Liver (tissue), 9 donors: ENCODE results near the gene STK32C. TPM values are rescaled to one million over a fixed set of nuclear protein-coding genes. Genes with fewer than 3 reads are reported as not detected.

Source experiments
- DNase-seq: peaks from one replicate; pipeline ENCODE4 v3.0.0-alpha.2; 2017; ENCODE audit warnings: low spot score
- H3K27ac ChIP-seq, 2 donors: one replicate each; pipeline ENCODE4 v1.7.0; 2013; ENCODE audit warnings: inconsistent platforms in 2 of 2, low read length in 2 of 2, control low read depth in 1 of 2, low read depth in 1 of 2, mild to moderate bottlenecking in 1 of 2
- H3K27me3 ChIP-seq, 4 donors: one replicate each; pipeline versions ENCODE4 v1.6.1 to v1.7.0; 2013; ENCODE audit warnings: low read length in 3 of 4, inconsistent platforms in 1 of 4, mild to moderate bottlenecking in 1 of 4, moderate library complexity in 1 of 4; ENCODE audit not compliant: control insufficient read depth in 4 of 4, insufficient read depth in 4 of 4
- H3K36me3 ChIP-seq, 4 donors: one replicate each; pipeline versions ENCODE4 v1.6.1 to v1.7.0; 2013; ENCODE audit warnings: low read length in 3 of 4, mild to moderate bottlenecking in 3 of 4, low read depth in 1 of 4, moderate library complexity in 1 of 4; ENCODE audit not compliant: control insufficient read depth in 4 of 4, insufficient read depth in 3 of 4
- H3K4me1 ChIP-seq, 4 donors: one replicate each; pipeline versions ENCODE4 v1.6.1 to v1.7.0; 2013; ENCODE audit warnings: low read length in 3 of 4, mild to moderate bottlenecking in 3 of 4, moderate library complexity in 1 of 4; ENCODE audit not compliant: control insufficient read depth in 4 of 4, insufficient read depth in 4 of 4
- H3K4me3 ChIP-seq, 3 donors: one replicate each; pipeline versions ENCODE4 v1.6.1 to v1.7.0; 2013; ENCODE audit warnings: low read length in 3 of 3, control low read depth in 1 of 3, low read depth in 1 of 3, mild to moderate bottlenecking in 1 of 3
- H3K9ac ChIP-seq, 2 donors: one replicate each; pipeline ENCODE4 v1.7.0; 2013; ENCODE audit warnings: low read length in 2 of 2, mild to moderate bottlenecking in 2 of 2, moderate library complexity in 2 of 2, control low read depth in 1 of 2, low read depth in 1 of 2
- H3K9me3 ChIP-seq, 4 donors: one replicate each; pipeline versions ENCODE4 v1.6.1 to v1.7.0; 2013; ENCODE audit warnings: low read length in 3 of 4; ENCODE audit not compliant: control insufficient read depth in 4 of 4
- EGR1 ChIP-seq, 2 donors: IDR thresholded peaks; 2 replicates each; pipeline ENCODE4 v1.6.1; 2016 to 2018; ENCODE audit warnings: antibody characterized with exemption in 2 of 2, low read depth in 2 of 2
- FOXA1 ChIP-seq: IDR thresholded peaks from 2 replicates; pipeline ENCODE4 v1.6.1; 2016; ENCODE audit warnings: antibody characterized with exemption
- FOXA2 ChIP-seq: IDR thresholded peaks from 2 replicates; pipeline ENCODE4 v1.6.1; 2016; ENCODE audit warnings: antibody characterized with exemption
- HNF4A ChIP-seq, 2 donors: conservative IDR thresholded peaks; 2 replicates each; pipeline ENCODE4 v1.6.1; 2016; ENCODE audit warnings: antibody characterized with exemption in 2 of 2, mild to moderate bottlenecking in 2 of 2
- HNF4G ChIP-seq: IDR thresholded peaks from 2 replicates; pipeline ENCODE4 v1.6.1; 2016; ENCODE audit warnings: antibody characterized with exemption
- JUND ChIP-seq, 2 donors: IDR thresholded peaks; 2 replicates each; pipeline ENCODE4 v1.6.1; 2016; ENCODE audit warnings: antibody characterized with exemption in 2 of 2
- MAX ChIP-seq: IDR thresholded peaks from 2 replicates; pipeline ENCODE4 v1.6.1; 2016; ENCODE audit warnings: antibody characterized with exemption
- RXRA ChIP-seq, 2 donors: IDR thresholded peaks; 2 replicates each; pipeline ENCODE4 v1.6.1; 2017 to 2018; ENCODE audit warnings: antibody characterized with exemption in 2 of 2, mild to moderate bottlenecking in 1 of 2
- SP1 ChIP-seq: IDR thresholded peaks from 2 replicates; pipeline ENCODE4 v1.6.1; 2018; ENCODE audit warnings: antibody characterized with exemption, mild to moderate bottlenecking
- TAF1 ChIP-seq: conservative IDR thresholded peaks from 2 replicates; pipeline ENCODE4 v1.6.1; 2016; ENCODE audit warnings: antibody characterized with exemption, mild to moderate bottlenecking
- YY1 ChIP-seq: IDR thresholded peaks from 2 replicates; pipeline ENCODE4 v1.6.1; 2016; ENCODE audit warnings: antibody characterized with exemption, mild to moderate bottlenecking
- ZBTB33 ChIP-seq: IDR thresholded peaks from 2 replicates; pipeline ENCODE4 v1.6.1; 2016; ENCODE audit warnings: antibody characterized with exemption
- WGBS: extraction: QIAGEN DNeasy Blood & Tissue Kit; methylation state at CpG from one replicate; pipeline ENCODE4 v1.1.7; 2013; 5-methylcytosine and 5-hydroxymethylcytosine counted together
- polyA plus RNA-seq, 2 donors: library from polyadenylated mRNA; stranded (reverse) in 1 of 2; unstranded in 1 of 2; fragments of 200-250 nt in 1 of 2; fragments of >200 nt in 1 of 2; fragmentation: Nextera tagmentation in 1 of 2; extraction: Ambion mirVana in 1 of 2; gene quantifications; one replicate each; pipeline versions ENCODE4 v1.2.1 to v1.2.3, GENCODE V29; 2013 to 2015
- total RNA-seq, 2 donors: library from RNA; depleted of rRNA; stranded (reverse); fragments of >200 nt; gene quantifications; one replicate each; pipeline ENCODE4 v1.2.3, GENCODE V29; 2014
- TF ChIP-seq, protein P1 (sequence below): IDR thresholded peaks from 2 replicates; pipeline ENCODE4 v1.6.1; 2016; ENCODE audit warnings: antibody characterized with exemption
- TF ChIP-seq, protein P2 (sequence below): IDR thresholded peaks from 2 replicates; pipeline ENCODE4 v1.6.1; 2016; ENCODE audit warnings: antibody characterized with exemption, mild to moderate bottlenecking
- donor health status: healthy.
- donor health status: healthy.
- donor health status: healthy.
- donor health status: healthy.
- donor health status: healthy.

STK32C gene
- total and polyA plus RNA-seq, 4 donors = 1.8 to 4.6 (median 2.2) TPM

DNA sequence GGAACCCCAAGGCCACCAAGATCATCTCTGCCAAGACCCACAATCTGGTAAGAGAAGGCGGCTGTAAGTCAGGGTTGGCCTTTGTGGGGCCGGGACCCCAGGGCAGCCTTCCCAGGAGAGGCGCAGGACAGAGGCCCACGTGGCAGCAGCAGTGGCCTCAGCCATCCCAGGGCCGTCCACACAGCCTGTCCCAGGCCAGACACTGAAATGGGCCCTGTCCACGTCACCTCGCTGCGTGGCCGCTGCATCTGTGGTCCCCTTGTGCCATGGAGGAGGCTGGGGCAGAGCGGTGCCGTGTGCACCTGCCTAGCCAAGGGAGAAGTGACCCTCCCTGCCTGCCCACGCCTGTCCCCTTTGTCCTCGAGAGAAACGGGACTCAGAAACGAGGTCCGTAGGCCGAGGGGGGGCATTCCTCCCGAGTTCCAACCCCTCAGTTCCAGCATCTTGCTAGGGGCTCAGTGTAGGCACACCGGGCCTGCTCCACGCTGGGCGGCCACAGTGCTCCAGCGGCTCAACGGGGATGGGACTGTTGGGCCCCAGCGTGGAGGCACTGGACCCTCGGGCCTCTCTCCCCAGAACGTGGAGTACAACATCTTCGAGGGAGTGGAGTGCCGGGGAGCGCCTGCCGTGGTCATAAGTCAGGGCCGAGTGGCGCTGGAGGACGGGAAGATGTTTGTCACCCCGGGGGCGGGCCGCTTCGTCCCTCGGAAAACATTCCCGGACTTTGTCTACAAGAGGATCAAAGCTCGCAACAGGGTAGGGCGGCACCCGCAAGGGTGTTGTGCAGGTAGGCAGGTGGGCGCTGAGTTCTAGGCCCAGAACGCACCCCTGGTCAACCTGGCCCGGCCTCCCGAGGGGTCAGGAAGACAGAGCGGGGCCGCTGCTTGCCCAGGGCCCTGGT, 105.4 kb downstream of the STK32C start:
- Histone ChIP-seq H3K36me3 (no peaks in the 10 kb centered on the region), H3K4me1 (no peaks in the 10 kb centered on the region), H3K27ac (no peak overlapping the region), H3K9me3 (no peaks in the 10 kb centered on the region), H3K27me3 (peaks cover 0 to 3% (median 0%) of the 10 kb centered on the region in 4 donors), H3K9ac (no peak overlapping the region), H3K4me3 (no peak overlapping the region)
- WGBS = 89% methylated on average over 48 of the region's 48 CpGs
- TF ChIP-seq YY1 = no peak
- TF ChIP-seq, protein P1, sequence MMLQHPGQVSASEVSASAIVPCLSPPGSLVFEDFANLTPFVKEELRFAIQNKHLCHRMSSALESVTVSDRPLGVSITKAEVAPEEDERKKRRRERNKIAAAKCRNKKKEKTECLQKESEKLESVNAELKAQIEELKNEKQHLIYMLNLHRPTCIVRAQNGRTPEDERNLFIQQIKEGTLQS = no peak
- TF ChIP-seq, protein P2, sequence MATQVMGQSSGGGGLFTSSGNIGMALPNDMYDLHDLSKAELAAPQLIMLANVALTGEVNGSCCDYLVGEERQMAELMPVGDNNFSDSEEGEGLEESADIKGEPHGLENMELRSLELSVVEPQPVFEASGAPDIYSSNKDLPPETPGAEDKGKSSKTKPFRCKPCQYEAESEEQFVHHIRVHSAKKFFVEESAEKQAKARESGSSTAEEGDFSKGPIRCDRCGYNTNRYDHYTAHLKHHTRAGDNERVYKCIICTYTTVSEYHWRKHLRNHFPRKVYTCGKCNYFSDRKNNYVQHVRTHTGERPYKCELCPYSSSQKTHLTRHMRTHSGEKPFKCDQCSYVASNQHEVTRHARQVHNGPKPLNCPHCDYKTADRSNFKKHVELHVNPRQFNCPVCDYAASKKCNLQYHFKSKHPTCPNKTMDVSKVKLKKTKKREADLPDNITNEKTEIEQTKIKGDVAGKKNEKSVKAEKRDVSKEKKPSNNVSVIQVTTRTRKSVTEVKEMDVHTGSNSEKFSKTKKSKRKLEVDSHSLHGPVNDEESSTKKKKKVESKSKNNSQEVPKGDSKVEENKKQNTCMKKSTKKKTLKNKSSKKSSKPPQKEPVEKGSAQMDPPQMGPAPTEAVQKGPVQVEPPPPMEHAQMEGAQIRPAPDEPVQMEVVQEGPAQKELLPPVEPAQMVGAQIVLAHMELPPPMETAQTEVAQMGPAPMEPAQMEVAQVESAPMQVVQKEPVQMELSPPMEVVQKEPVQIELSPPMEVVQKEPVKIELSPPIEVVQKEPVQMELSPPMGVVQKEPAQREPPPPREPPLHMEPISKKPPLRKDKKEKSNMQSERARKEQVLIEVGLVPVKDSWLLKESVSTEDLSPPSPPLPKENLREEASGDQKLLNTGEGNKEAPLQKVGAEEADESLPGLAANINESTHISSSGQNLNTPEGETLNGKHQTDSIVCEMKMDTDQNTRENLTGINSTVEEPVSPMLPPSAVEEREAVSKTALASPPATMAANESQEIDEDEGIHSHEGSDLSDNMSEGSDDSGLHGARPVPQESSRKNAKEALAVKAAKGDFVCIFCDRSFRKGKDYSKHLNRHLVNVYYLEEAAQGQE = no peak
- no peak for TF ChIP-seq HNF4A (conservative IDR thresholded peaks at IDR 0.05)
- no peak for TF ChIP-seq EGR1 (IDR thresholded peaks at IDR 0.05; ENCODE audit: low read depth in 2 of 2)
- no peak for TF ChIP-seq MAX
- TF ChIP-seq FOXA2 = no peak
- TF ChIP-seq JUND (IDR thresholded peaks at IDR 0.05) = no peak
- no peak for TF ChIP-seq ZBTB33
- TF ChIP-seq RXRA (IDR thresholded peaks at IDR 0.05) = no peak
- no peak for TF ChIP-seq FOXA1
- DNase-seq = no peak

DNA sequence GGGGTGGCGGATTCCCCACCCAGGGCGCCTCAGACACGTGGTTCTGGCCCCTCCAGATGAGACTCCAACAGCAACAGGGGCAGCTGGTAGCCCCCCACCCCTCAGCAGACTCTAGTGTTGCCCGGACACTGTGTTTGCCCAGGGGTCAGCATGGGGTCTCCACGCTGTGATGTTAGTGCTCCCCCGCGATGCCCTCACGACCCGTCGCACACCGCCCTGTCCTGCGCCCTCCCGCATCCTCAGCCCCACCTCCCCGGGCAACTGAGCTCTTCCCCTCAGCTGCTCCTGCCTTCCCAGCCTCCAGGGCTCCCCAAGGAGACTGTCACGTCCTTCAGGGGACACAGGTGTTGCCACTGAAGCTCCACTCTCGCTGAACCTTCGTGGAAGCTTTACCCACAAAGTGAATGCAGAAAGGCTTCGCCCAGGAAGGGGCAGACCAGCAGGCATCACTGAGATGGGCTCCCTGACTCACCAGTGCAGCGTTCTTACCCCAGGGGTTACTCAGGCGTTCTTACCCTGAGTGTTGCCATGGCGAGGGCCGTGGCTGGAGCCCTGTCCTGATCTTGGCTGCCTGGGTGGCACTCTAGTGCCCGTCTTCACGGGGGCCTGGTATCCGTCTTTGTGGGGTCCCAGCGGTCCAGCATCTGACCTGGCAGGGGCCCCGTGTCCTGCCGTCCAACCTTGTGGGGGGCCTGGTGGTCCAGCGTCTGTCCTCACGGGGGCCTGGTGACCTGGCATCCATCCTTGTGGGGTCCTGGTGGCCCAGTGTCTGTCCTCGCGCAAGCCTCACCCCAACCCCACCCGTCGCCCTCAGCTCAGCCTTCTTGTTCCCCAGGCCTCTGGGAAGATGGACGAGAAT, 106.4 kb downstream of the STK32C start:
- WGBS = 89% methylated on average over 35 of the region's 35 CpGs
- DNase-seq = no peak
- no peak overlapping the region for H3K9ac ChIP-seq

More for the DNA sequence above, 106.4 kb downstream of the STK32C start:
- Histone ChIP-seq H3K27ac (no peak overlapping the region), H3K36me3 (no peaks in the 10 kb centered on the region), H3K4me1 (no peaks in the 10 kb centered on the region), H3K9me3 (no peaks in the 10 kb centered on the region), H3K4me3 (no peak overlapping the region), H3K27me3 (peaks cover 0 to 3% (median 0%) of the 10 kb centered on the region in 4 donors)
- TF ChIP-seq HNF4G (no peak), JUND (IDR thresholded peaks at IDR 0.05) (no peak), YY1 (no peak), EGR1 (IDR thresholded peaks at IDR 0.05; ENCODE audit: low read depth in 2 of 2) (no peak), TAF1 (no peak), SP1 (no peak)
- TF ChIP-seq, protein P1 = no peak
- TF ChIP-seq, protein P2 = no peak
